Liver (tissue), 9 donors: ENCODE data around the gene DCAF4L1. TPM values are rescaled to one million over a fixed set of nuclear protein-coding genes. Genes with fewer than 3 reads are reported as not detected.

Source experiments
- DNase-seq: peaks from one replicate; pipeline ENCODE4 v3.0.0-alpha.2; 2017; ENCODE audit warnings: low spot score
- H3K27ac ChIP-seq, 2 donors: one replicate each; pipeline ENCODE4 v1.7.0; 2013; ENCODE audit warnings: inconsistent platforms in 2 of 2, low read length in 2 of 2, control low read depth in 1 of 2, low read depth in 1 of 2, mild to moderate bottlenecking in 1 of 2
- H3K27me3 ChIP-seq, 4 donors: one replicate each; pipeline versions ENCODE4 v1.6.1 to v1.7.0; 2013; ENCODE audit warnings: low read length in 3 of 4, inconsistent platforms in 1 of 4, mild to moderate bottlenecking in 1 of 4, moderate library complexity in 1 of 4; ENCODE audit not compliant: control insufficient read depth in 4 of 4, insufficient read depth in 4 of 4
- H3K36me3 ChIP-seq, 4 donors: one replicate each; pipeline versions ENCODE4 v1.6.1 to v1.7.0; 2013; ENCODE audit warnings: low read length in 3 of 4, mild to moderate bottlenecking in 3 of 4, low read depth in 1 of 4, moderate library complexity in 1 of 4; ENCODE audit not compliant: control insufficient read depth in 4 of 4, insufficient read depth in 3 of 4
- H3K4me1 ChIP-seq, 4 donors: one replicate each; pipeline versions ENCODE4 v1.6.1 to v1.7.0; 2013; ENCODE audit warnings: low read length in 3 of 4, mild to moderate bottlenecking in 3 of 4, moderate library complexity in 1 of 4; ENCODE audit not compliant: control insufficient read depth in 4 of 4, insufficient read depth in 4 of 4
- H3K4me3 ChIP-seq, 3 donors: one replicate each; pipeline versions ENCODE4 v1.6.1 to v1.7.0; 2013; ENCODE audit warnings: low read length in 3 of 3, control low read depth in 1 of 3, low read depth in 1 of 3, mild to moderate bottlenecking in 1 of 3
- H3K9ac ChIP-seq, 2 donors: one replicate each; pipeline ENCODE4 v1.7.0; 2013; ENCODE audit warnings: low read length in 2 of 2, mild to moderate bottlenecking in 2 of 2, moderate library complexity in 2 of 2, control low read depth in 1 of 2, low read depth in 1 of 2
- H3K9me3 ChIP-seq, 4 donors: one replicate each; pipeline versions ENCODE4 v1.6.1 to v1.7.0; 2013; ENCODE audit warnings: low read length in 3 of 4; ENCODE audit not compliant: control insufficient read depth in 4 of 4
- EGR1 ChIP-seq, 2 donors: IDR thresholded peaks; 2 replicates each; pipeline ENCODE4 v1.6.1; 2016 to 2018; ENCODE audit warnings: antibody characterized with exemption in 2 of 2, low read depth in 2 of 2
- FOXA2 ChIP-seq: IDR thresholded peaks from 2 replicates; pipeline ENCODE4 v1.6.1; 2016; ENCODE audit warnings: antibody characterized with exemption
- GABPA ChIP-seq, 2 donors: IDR thresholded peaks in 1 of 2; conservative IDR thresholded peaks in 1 of 2; 2 replicates each; pipeline ENCODE4 v1.6.1; 2016; ENCODE audit warnings: antibody characterized with exemption in 2 of 2, mild to moderate bottlenecking in 1 of 2, moderate library complexity in 1 of 2
- JUND ChIP-seq, 2 donors: IDR thresholded peaks; 2 replicates each; pipeline ENCODE4 v1.6.1; 2016; ENCODE audit warnings: antibody characterized with exemption in 2 of 2
- MAX ChIP-seq: IDR thresholded peaks from 2 replicates; pipeline ENCODE4 v1.6.1; 2016; ENCODE audit warnings: antibody characterized with exemption
- NR2F2 ChIP-seq: IDR thresholded peaks from 2 replicates; pipeline ENCODE4 v1.6.1; 2016; ENCODE audit warnings: antibody characterized with exemption
- RAD21 ChIP-seq, 2 donors: IDR thresholded peaks; 2 replicates each; pipeline ENCODE4 v1.6.1; 2016; ENCODE audit warnings: antibody characterized with exemption in 2 of 2, mild to moderate bottlenecking in 2 of 2
- RXRA ChIP-seq, 2 donors: IDR thresholded peaks; 2 replicates each; pipeline ENCODE4 v1.6.1; 2017 to 2018; ENCODE audit warnings: antibody characterized with exemption in 2 of 2, mild to moderate bottlenecking in 1 of 2
- SP1 ChIP-seq: IDR thresholded peaks from 2 replicates; pipeline ENCODE4 v1.6.1; 2018; ENCODE audit warnings: antibody characterized with exemption, mild to moderate bottlenecking
- TAF1 ChIP-seq: conservative IDR thresholded peaks from 2 replicates; pipeline ENCODE4 v1.6.1; 2016; ENCODE audit warnings: antibody characterized with exemption, mild to moderate bottlenecking
- YY1 ChIP-seq: IDR thresholded peaks from 2 replicates; pipeline ENCODE4 v1.6.1; 2016; ENCODE audit warnings: antibody characterized with exemption, mild to moderate bottlenecking
- WGBS: extraction: QIAGEN DNeasy Blood & Tissue Kit; methylation state at CpG from one replicate; pipeline ENCODE4 v1.1.7; 2013; 5-methylcytosine and 5-hydroxymethylcytosine counted together
- polyA plus RNA-seq, 2 donors: library from polyadenylated mRNA; stranded (reverse) in 1 of 2; unstranded in 1 of 2; fragments of 200-250 nt in 1 of 2; fragments of >200 nt in 1 of 2; fragmentation: Nextera tagmentation in 1 of 2; extraction: Ambion mirVana in 1 of 2; gene quantifications; one replicate each; pipeline versions ENCODE4 v1.2.1 to v1.2.3, GENCODE V29; 2013 to 2015
- total RNA-seq, 2 donors: library from RNA; depleted of rRNA; stranded (reverse); fragments of >200 nt; gene quantifications; one replicate each; pipeline ENCODE4 v1.2.3, GENCODE V29; 2014
- TF ChIP-seq, protein P1 (sequence below): IDR thresholded peaks from 2 replicates; pipeline ENCODE4 v1.6.1; 2016; ENCODE audit warnings: antibody characterized with exemption, mild to moderate bottlenecking
- TF ChIP-seq, protein P2 (sequence below): IDR thresholded peaks from 2 replicates; pipeline ENCODE4 v1.6.1; 2016; ENCODE audit warnings: antibody characterized with exemption
- TF ChIP-seq, protein P3 (sequence below): IDR thresholded peaks from 2 replicates; pipeline ENCODE4 v1.6.1; 2016; ENCODE audit warnings: antibody characterized with exemption
- donor health status: healthy.
- donor health status: healthy.
- donor health status: healthy.
- donor health status: healthy.
- donor health status: healthy.

DCAF4L1 gene
- total and polyA plus RNA-seq, 4 donors, result under 0.01 to 0.59 (median 0.06) TPM

GRCh38 chr4:41964401-41964800, 17.2 kb upstream of the DCAF4L1 start:
- DNase-seq, result no peak
- no peak overlapping the region for H3K27ac ChIP-seq
- H3K27me3 ChIP-seq, result no peaks in the 10 kb centered on the region
- 98% methylated on average over 1 of the region's 1 CpG for WGBS
- no peak overlapping the region for H3K9ac ChIP-seq
- H3K4me1 ChIP-seq, result no peaks in the 10 kb centered on the region
- TF ChIP-seq TAF1, result no peak
- no peaks in the 10 kb centered on the region for H3K36me3 ChIP-seq
- peaks cover 0 to 3% (median 1%) of the 10 kb centered on the region in 4 donors for H3K9me3 ChIP-seq
- no peak overlapping the region for H3K4me3 ChIP-seq

- WGBS, result 93% methylated on average over 2 of the region's 2 CpGs
- no peak overlapping the region for H3K27ac ChIP-seq
- H3K4me3 ChIP-seq, result no peak overlapping the region
- TF ChIP-seq NR2F2 (no peak), SP1 (no peak), EGR1 (IDR thresholded peaks at IDR 0.05; ENCODE audit: low read depth in 2 of 2) (no peak), GABPA (IDR thresholded peaks at IDR 0.05 in 1 of 2, conservative IDR thresholded peaks at IDR 0.05 in 1 of 2) (no peak), YY1 (no peak), JUND (IDR thresholded peaks at IDR 0.05) (no peak)
- TF ChIP-seq, protein P1, sequence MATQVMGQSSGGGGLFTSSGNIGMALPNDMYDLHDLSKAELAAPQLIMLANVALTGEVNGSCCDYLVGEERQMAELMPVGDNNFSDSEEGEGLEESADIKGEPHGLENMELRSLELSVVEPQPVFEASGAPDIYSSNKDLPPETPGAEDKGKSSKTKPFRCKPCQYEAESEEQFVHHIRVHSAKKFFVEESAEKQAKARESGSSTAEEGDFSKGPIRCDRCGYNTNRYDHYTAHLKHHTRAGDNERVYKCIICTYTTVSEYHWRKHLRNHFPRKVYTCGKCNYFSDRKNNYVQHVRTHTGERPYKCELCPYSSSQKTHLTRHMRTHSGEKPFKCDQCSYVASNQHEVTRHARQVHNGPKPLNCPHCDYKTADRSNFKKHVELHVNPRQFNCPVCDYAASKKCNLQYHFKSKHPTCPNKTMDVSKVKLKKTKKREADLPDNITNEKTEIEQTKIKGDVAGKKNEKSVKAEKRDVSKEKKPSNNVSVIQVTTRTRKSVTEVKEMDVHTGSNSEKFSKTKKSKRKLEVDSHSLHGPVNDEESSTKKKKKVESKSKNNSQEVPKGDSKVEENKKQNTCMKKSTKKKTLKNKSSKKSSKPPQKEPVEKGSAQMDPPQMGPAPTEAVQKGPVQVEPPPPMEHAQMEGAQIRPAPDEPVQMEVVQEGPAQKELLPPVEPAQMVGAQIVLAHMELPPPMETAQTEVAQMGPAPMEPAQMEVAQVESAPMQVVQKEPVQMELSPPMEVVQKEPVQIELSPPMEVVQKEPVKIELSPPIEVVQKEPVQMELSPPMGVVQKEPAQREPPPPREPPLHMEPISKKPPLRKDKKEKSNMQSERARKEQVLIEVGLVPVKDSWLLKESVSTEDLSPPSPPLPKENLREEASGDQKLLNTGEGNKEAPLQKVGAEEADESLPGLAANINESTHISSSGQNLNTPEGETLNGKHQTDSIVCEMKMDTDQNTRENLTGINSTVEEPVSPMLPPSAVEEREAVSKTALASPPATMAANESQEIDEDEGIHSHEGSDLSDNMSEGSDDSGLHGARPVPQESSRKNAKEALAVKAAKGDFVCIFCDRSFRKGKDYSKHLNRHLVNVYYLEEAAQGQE, result no peak
- TF ChIP-seq, protein P2, sequence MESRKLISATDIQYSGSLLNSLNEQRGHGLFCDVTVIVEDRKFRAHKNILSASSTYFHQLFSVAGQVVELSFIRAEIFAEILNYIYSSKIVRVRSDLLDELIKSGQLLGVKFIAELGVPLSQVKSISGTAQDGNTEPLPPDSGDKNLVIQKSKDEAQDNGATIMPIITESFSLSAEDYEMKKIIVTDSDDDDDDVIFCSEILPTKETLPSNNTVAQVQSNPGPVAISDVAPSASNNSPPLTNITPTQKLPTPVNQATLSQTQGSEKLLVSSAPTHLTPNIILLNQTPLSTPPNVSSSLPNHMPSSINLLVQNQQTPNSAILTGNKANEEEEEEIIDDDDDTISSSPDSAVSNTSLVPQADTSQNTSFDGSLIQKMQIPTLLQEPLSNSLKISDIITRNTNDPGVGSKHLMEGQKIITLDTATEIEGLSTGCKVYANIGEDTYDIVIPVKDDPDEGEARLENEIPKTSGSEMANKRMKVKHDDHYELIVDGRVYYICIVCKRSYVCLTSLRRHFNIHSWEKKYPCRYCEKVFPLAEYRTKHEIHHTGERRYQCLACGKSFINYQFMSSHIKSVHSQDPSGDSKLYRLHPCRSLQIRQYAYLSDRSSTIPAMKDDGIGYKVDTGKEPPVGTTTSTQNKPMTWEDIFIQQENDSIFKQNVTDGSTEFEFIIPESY, result no peak
- H3K27me3 ChIP-seq, result no peaks in the 10 kb centered on the region
- no peak for DNase-seq
- H3K4me1 ChIP-seq, result no peaks in the 10 kb centered on the region
- H3K9ac ChIP-seq, result no peak overlapping the region
- no peaks in the 10 kb centered on the region for H3K36me3 ChIP-seq
- peaks cover 0 to 3% (median 1%) of the 10 kb centered on the region in 4 donors for H3K9me3 ChIP-seq
These were observed 14.2 kb upstream of the DCAF4L1 start for GRCh38 chr4:41967392-41967791.

DNA sequence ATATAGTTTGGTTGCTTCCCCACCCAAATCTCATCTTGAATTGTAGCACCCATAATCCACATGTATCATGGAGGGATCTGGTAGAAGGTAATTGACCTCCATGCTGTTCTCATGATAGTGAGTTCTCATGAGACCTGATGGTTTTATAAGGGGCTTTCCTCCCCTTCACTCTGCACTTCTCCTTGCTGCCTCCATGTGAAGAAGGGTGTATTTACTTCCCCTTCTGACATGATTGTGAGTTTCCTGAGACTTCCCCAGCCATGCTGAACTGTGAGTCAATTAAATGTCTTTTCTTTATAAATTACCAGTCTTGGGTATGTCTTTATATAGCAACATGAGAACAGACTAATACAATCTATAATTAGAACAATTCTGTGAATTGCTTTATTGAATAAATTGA, 11.9 kb upstream of the DCAF4L1 start:
- DNase-seq, result no peak
- H3K4me3 ChIP-seq, result no peak overlapping the region
- H3K36me3 ChIP-seq, result no peaks in the 10 kb centered on the region
- no peak overlapping the region for H3K27ac ChIP-seq
- no peaks in the 10 kb centered on the region for H3K4me1 ChIP-seq
- H3K9me3 ChIP-seq, result peaks cover 0 to 3% (median 1%) of the 10 kb centered on the region in 4 donors
- H3K9ac ChIP-seq, result no peak overlapping the region
- no peaks in the 10 kb centered on the region for H3K27me3 ChIP-seq
- TF ChIP-seq YY1, result no peak
- TF ChIP-seq, protein P1, result no peak
- TF ChIP-seq, protein P3, sequence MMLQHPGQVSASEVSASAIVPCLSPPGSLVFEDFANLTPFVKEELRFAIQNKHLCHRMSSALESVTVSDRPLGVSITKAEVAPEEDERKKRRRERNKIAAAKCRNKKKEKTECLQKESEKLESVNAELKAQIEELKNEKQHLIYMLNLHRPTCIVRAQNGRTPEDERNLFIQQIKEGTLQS, result no peak
- no peak for TF ChIP-seq JUND (IDR thresholded peaks at IDR 0.05)
- TF ChIP-seq, protein P2, result no peak
- no peak for TF ChIP-seq RXRA (IDR thresholded peaks at IDR 0.05)
- no peak for TF ChIP-seq GABPA (IDR thresholded peaks at IDR 0.05 in 1 of 2, conservative IDR thresholded peaks at IDR 0.05 in 1 of 2)
- no peak for TF ChIP-seq MAX
- TF ChIP-seq TAF1, result no peak
- TF ChIP-seq RAD21 (IDR thresholded peaks at IDR 0.05), result no peak
- TF ChIP-seq NR2F2, result no peak
- no peak for TF ChIP-seq FOXA2
- TF ChIP-seq EGR1 (IDR thresholded peaks at IDR 0.05; ENCODE audit: low read depth in 2 of 2), result no peak
